HCT116 (cell line): ENCODE measurements around the gene SYTL5. TPM values are rescaled to one million over a fixed set of nuclear protein-coding genes. Genes with fewer than 3 reads are reported as not detected.
A peak's percentile ranks its signal among the peaks of the same experiment; 100 is the strongest.

Experiments used
- ATAC-seq: fragments of 200-7000 bp; cut with Tn5 transposase; 2 replicates; pipeline ENCODE4 v1.9.1; 2020; ENCODE audit warnings: mild to moderate bottlenecking, moderate library complexity
- Bru-seq: library from RNA; stranded (reverse); fragments of 400-500 nt; gene quantifications from one replicate; lab custom pipeline; 2021; lab: Mats Ljungman, UMichigan
- BruChase-seq, 2 experiments: library from RNA; stranded (reverse); fragments of 400-500 nt; gene quantifications; one replicate each; lab custom pipeline; 2021; lab: Mats Ljungman, UMichigan
- BruUV-seq: library from RNA; stranded (reverse); fragments of 400-500 nt; replicated peaks from 2 replicates; lab custom pipeline; 2021; lab: Mats Ljungman, UMichigan
- CTCF ChIA-PET: fragments of 300-600 bp; sonication (Branson Sonifier 250); formaldehyde crosslinking; loops from one replicate; lab custom pipeline; 2021; ENCODE audit warnings: antibody characterized with exemption; lab: Charles Lee
- POLR2A ChIA-PET: fragments of 300-600, 350-600 bp; sonication (Branson Sonifier 250); formaldehyde crosslinking; loops from one replicate; lab custom pipeline; 2021; ENCODE audit warnings: antibody characterized with exemption; lab: Charles Lee
- RAD21 ChIA-PET, 2 experiments: fragments of 300-600 bp; sonication (Branson Sonifier 250); formaldehyde crosslinking; loops; one replicate each; lab custom pipeline; 2023; ENCODE audit warnings: low total read pairs in 2 of 2; ENCODE audit not compliant: uncharacterized antibody in 2 of 2, unreplicated experiment in 2 of 2, low non-redundant PET in 1 of 2; lab: Charles Lee
- DNase-seq: peaks from one replicate; pipeline ENCODE4 v3.0.0-alpha.2; 2010; ENCODE audit warnings: low read depth, low spot score
- H2AFZ ChIP-seq: fragments of 200-600 bp; shearing (Covaris generic), sonication (generic); 2 replicates; pipeline ENCODE4 v1.6.1; 2017; ENCODE audit warnings: low read depth, mixed run types, mixed read lengths, antibody characterized with exemption, low read length; ENCODE audit not compliant: poor library complexity, severe bottlenecking
- H3K27ac ChIP-seq: 2 replicates; pipeline ENCODE4 v1.5.1; 2012; ENCODE audit warnings: low read depth, low read length
- H3K27me3 ChIP-seq: fragments of 200-600 bp; sonication (generic); 2 replicates; pipeline ENCODE4 v1.6.1; 2016; ENCODE audit warnings: mixed run types, low read length, mixed read lengths; ENCODE audit not compliant: insufficient read depth
- H3K36me3 ChIP-seq, 2 experiments: fragments of 200-500 bp in 1 of 2; fragments of 200-600 bp in 1 of 2; sonication (Bioruptor generic) in 1 of 2; sonication (generic) in 1 of 2; 2 replicates each; pipeline versions ENCODE4 v1.5.1 to v1.6.1; 2014 to 2016; ENCODE audit warnings: low read length in 2 of 2, inconsistent platforms in 1 of 2, mixed read lengths in 1 of 2, mixed run types in 1 of 2; ENCODE audit not compliant: insufficient read depth in 2 of 2, control insufficient read depth in 1 of 2
- H3K4me1 ChIP-seq, 2 experiments: fragments of 200-600 bp in 1 of 2; sonication (generic) in 1 of 2; 2 replicates each; pipeline versions ENCODE4 v1.5.1 to v1.6.1; 2012 to 2017; ENCODE audit warnings: low read length in 2 of 2, inconsistent platforms in 1 of 2, mild to moderate bottlenecking in 1 of 2, mixed read lengths in 1 of 2, mixed run types in 1 of 2, moderate library complexity in 1 of 2; ENCODE audit not compliant: insufficient read depth in 2 of 2, control insufficient read depth in 1 of 2
- H3K4me2 ChIP-seq: fragments of 200-600 bp; sonication (generic); 2 replicates; pipeline ENCODE4 v1.6.1; 2017; ENCODE audit warnings: mixed run types, low read length, mixed read lengths
- H3K4me3 ChIP-seq, 2 experiments: fragments of 200-600 bp in 1 of 2; sonication (generic) in 1 of 2; replicated peaks in 1 of 2; 2 replicates each; pipeline ENCODE4 v1.5.1; 2011 to 2016; ENCODE audit warnings: low read length in 2 of 2, control low read depth in 1 of 2, low read depth in 1 of 2, mild to moderate bottlenecking in 1 of 2, mixed read lengths in 1 of 2, mixed run types in 1 of 2
- H3K79me2 ChIP-seq: fragments of 200-600 bp; sonication (generic); 2 replicates; pipeline ENCODE4 v1.6.1; 2017; ENCODE audit warnings: mild to moderate bottlenecking, mixed run types, low read length, moderate library complexity, mixed read lengths; ENCODE audit not compliant: insufficient read depth
- H3K9ac ChIP-seq: fragments of 200-600 bp; sonication (generic); 2 replicates; pipeline ENCODE4 v1.6.1; 2016; ENCODE audit warnings: low read length, mixed read lengths
- H3K9me2 ChIP-seq: fragments of 200-600 bp; sonication (generic), shearing (Covaris generic); 2 replicates; pipeline ENCODE4 v1.6.1; 2017; ENCODE audit warnings: mixed run types, mild to moderate bottlenecking, moderate library complexity; ENCODE audit not compliant: insufficient read depth
- H3K9me3 ChIP-seq, 2 experiments: fragments of 200-500 bp in 1 of 2; fragments of 200-600 bp in 1 of 2; sonication (Bioruptor generic) in 1 of 2; sonication (generic) in 1 of 2; 2 replicates each; pipeline ENCODE4 v1.6.1; 2014 to 2017; ENCODE audit warnings: low read length in 2 of 2, mixed read lengths in 2 of 2, inconsistent platforms in 1 of 2, low read depth in 1 of 2, mild to moderate bottlenecking in 1 of 2, mixed run types in 1 of 2, moderate library complexity in 1 of 2; ENCODE audit not compliant: control insufficient read depth in 1 of 2, insufficient read depth in 1 of 2
- H4K20me1 ChIP-seq: fragments of 200-600 bp; sonication (generic), shearing (Covaris generic); 2 replicates; pipeline ENCODE4 v1.6.1; 2017; ENCODE audit warnings: mixed run types, mild to moderate bottlenecking, moderate library complexity; ENCODE audit not compliant: insufficient read depth
- CEBPB ChIP-seq: IDR thresholded peaks from 2 replicates; pipeline ENCODE4 v1.6.1; 2012; ENCODE audit warnings: low read depth
- EGR1 ChIP-seq: IDR thresholded peaks from 2 replicates; pipeline ENCODE4 v1.6.1; 2012; ENCODE audit warnings: low read depth
- FOSL1 ChIP-seq: IDR thresholded peaks from 2 replicates; pipeline ENCODE4 v1.6.1; 2012; ENCODE audit warnings: low read depth
- POLR2A ChIP-seq: IDR thresholded peaks from 2 replicates; pipeline ENCODE4 v1.7.0; 2011; ENCODE audit warnings: borderline replicate concordance; ENCODE audit not compliant: insufficient read depth, insufficient read length; ENCODE audit errors: extremely low read depth
- POLR2AphosphoS5 ChIP-seq: IDR thresholded peaks from 2 replicates; pipeline ENCODE4 v1.6.1; 2011; ENCODE audit warnings: mild to moderate bottlenecking, low read depth, low read length, moderate library complexity
- SP1 ChIP-seq: IDR thresholded peaks from 2 replicates; pipeline ENCODE4 v1.6.1; 2012; ENCODE audit warnings: low read depth
- TCF7L2 ChIP-seq: IDR thresholded peaks from 2 replicates; pipeline ENCODE4 v1.7.0; 2011; ENCODE audit warnings: borderline replicate concordance, inconsistent platforms; ENCODE audit not compliant: insufficient read depth, insufficient read length; ENCODE audit errors: extremely low read depth
- YY1 ChIP-seq: IDR thresholded peaks from 2 replicates; pipeline ENCODE4 v1.6.1; 2011; ENCODE audit warnings: low read length, low read depth, moderate library complexity, mild to moderate bottlenecking; ENCODE audit not compliant: insufficient replicate concordance; ENCODE audit errors: extremely low read depth
- ZFX ChIP-seq: fragments of 450-650 bp; IDR thresholded peaks from 2 replicates; pipeline ENCODE4 v1.6.1; 2017
- ZNF274 ChIP-seq: fragments of 200-500 bp; sonication (Bioruptor generic); IDR thresholded peaks from 2 replicates; pipeline ENCODE4 v1.6.1; 2014; ENCODE audit warnings: mild to moderate bottlenecking, low read depth, low read length, inconsistent platforms
- intact Hi-C: fragments of 100-400 bp; cut with micrococcal nuclease; formaldehyde crosslinking; loops from 2 replicates; pipeline ENCODE4 v1.10.0; 2022
- long read RNA-seq: library from polyadenylated mRNA; unstranded; transcript quantifications from one replicate; pipeline ENCODE4 v2.0.0, GENCODE V29; 2021; ENCODE audit not compliant: unreplicated experiment
- polyA plus RNA-seq: library from polyadenylated mRNA; unstranded; fragments of >200 nt; gene quantifications from 2 replicates; pipeline ENCODE4 v1.2.1, GENCODE V29; 2012; ENCODE audit warnings: missing spikeins
- total RNA-seq: library from RNA; stranded (reverse); gene quantifications from one replicate; pipeline ENCODE4 v1.2.1, GENCODE V29; 2021; ENCODE audit not compliant: unreplicated experiment
- TF ChIP-seq, protein P1 (sequence below): IDR thresholded peaks from 2 replicates; pipeline ENCODE4 v1.6.1; 2011; ENCODE audit warnings: mild to moderate bottlenecking, low read length, moderate library complexity; ENCODE audit not compliant: insufficient replicate concordance; ENCODE audit errors: extremely low read depth
- TF ChIP-seq, protein P2 (sequence below): IDR thresholded peaks from 2 replicates; pipeline ENCODE4 v1.6.1; 2012
- TF ChIP-seq, protein P3 (sequence below): IDR thresholded peaks from 2 replicates; pipeline ENCODE4 v1.6.1; 2012; ENCODE audit warnings: low read depth

Gene SYTL5
- total RNA-seq (0.20 TPM), Bru-seq, nascent RNA (percentile 12 among the genes with signal in this experiment), BruChase-seq, experiment 1, labeled RNA remaining after a 6-hour chase (percentile 38 among the genes with signal in this experiment), BruChase-seq, experiment 2, labeled RNA remaining after a 2-hour chase (percentile 36 among the genes with signal in this experiment)
- 0.04 and 0.08 TPM in 2 replicates for polyA plus RNA-seq
- long read RNA-seq = 0 reads

DNA sequence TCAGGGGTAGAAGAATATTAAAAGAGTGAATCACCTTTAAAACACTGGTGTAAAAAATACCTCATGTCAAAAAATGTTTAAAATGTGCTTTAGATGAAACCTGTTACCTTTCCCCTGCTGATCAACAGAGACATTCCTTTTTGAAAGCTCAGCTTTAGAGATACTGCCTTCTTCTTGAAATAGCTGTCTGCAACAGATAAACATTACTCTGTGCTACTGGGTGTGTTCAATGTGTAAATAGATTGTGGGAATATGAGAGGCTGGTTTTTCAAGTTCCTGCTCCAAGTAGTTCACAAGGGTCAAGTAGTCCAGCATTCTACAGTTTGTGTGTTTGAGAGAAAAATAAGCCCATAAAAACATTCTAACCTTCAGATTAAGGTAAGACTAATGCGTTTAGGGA, at the start of gene SYTL5:
TSS of gene SYTL5 (plus strand) at position 263 of the 400 bp plus-strand sequence. CDS start 27,337 bp downstream, outside the sequence.
- POLR2A ChIA-PET = no interaction called here
- TF ChIP-seq POLR2A (no peak), SP1 (peak; percentile 23; the same call in 1 of the 2 replicates)
- TF ChIP-seq, protein P1, sequence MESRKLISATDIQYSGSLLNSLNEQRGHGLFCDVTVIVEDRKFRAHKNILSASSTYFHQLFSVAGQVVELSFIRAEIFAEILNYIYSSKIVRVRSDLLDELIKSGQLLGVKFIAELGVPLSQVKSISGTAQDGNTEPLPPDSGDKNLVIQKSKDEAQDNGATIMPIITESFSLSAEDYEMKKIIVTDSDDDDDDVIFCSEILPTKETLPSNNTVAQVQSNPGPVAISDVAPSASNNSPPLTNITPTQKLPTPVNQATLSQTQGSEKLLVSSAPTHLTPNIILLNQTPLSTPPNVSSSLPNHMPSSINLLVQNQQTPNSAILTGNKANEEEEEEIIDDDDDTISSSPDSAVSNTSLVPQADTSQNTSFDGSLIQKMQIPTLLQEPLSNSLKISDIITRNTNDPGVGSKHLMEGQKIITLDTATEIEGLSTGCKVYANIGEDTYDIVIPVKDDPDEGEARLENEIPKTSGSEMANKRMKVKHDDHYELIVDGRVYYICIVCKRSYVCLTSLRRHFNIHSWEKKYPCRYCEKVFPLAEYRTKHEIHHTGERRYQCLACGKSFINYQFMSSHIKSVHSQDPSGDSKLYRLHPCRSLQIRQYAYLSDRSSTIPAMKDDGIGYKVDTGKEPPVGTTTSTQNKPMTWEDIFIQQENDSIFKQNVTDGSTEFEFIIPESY = no peak
- no peak within 1 kb of the TSS for H3K27ac ChIP-seq

DNA sequence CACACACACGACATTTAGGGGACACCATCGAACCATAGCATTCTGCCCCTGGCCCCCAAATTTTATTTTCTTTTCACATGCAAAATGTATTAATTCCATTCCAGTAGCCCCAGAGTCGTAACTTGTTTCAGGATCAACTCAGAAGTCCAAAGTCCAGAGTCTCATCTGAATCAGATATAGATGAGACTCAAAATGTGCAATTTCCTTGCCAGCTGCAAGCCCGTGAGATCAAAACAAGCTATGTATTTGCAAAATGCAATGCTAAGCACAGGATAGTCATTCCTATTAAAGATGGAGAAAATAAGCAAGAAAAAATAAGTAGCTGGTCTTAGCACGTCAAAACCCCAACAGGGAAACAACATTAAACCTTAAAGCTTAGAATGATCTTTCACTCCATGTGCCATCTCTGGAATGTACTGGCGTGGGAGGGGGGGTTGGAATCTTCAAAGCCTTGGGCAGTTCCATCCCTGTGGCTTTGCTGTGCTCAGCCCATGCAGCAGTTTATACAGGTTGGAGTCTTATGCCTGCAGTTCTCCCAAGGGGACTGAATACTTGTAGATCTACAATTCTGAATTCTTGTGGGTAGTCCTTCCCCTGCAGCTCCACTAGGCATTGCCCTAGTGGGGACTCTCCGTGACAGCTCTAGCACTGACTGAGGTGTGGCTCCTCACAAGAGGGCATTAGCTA, 47.7 kb upstream of the SYTL5 start:
- no peak overlapping the region for H3K27ac ChIP-seq
- TF ChIP-seq, protein P2, sequence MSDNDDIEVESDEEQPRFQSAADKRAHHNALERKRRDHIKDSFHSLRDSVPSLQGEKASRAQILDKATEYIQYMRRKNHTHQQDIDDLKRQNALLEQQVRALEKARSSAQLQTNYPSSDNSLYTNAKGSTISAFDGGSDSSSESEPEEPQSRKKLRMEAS = no peak
- TF ChIP-seq ZNF274 (no peak), POLR2AphosphoS5 (no peak), EGR1 (no peak), FOSL1 (no peak), TCF7L2 (no peak), ZFX (no peak), YY1 (no peak), CEBPB (no peak)
- TF ChIP-seq, protein P3, sequence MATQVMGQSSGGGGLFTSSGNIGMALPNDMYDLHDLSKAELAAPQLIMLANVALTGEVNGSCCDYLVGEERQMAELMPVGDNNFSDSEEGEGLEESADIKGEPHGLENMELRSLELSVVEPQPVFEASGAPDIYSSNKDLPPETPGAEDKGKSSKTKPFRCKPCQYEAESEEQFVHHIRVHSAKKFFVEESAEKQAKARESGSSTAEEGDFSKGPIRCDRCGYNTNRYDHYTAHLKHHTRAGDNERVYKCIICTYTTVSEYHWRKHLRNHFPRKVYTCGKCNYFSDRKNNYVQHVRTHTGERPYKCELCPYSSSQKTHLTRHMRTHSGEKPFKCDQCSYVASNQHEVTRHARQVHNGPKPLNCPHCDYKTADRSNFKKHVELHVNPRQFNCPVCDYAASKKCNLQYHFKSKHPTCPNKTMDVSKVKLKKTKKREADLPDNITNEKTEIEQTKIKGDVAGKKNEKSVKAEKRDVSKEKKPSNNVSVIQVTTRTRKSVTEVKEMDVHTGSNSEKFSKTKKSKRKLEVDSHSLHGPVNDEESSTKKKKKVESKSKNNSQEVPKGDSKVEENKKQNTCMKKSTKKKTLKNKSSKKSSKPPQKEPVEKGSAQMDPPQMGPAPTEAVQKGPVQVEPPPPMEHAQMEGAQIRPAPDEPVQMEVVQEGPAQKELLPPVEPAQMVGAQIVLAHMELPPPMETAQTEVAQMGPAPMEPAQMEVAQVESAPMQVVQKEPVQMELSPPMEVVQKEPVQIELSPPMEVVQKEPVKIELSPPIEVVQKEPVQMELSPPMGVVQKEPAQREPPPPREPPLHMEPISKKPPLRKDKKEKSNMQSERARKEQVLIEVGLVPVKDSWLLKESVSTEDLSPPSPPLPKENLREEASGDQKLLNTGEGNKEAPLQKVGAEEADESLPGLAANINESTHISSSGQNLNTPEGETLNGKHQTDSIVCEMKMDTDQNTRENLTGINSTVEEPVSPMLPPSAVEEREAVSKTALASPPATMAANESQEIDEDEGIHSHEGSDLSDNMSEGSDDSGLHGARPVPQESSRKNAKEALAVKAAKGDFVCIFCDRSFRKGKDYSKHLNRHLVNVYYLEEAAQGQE = no peak

More for the DNA sequence above, at the start of gene SYTL5:
- Histone ChIP-seq H4K20me1 (no peaks in the 10 kb centered on the region), H3K4me1 (peaks cover 0 to 5% of the 10 kb centered on the region in 2 experiments; a peak in 1 of 4 replicates), H3K79me2 (no peaks in the 10 kb centered on the region), H3K9ac (no peak within 1 kb of the TSS), H2AFZ (no peak within 1 kb of the TSS), H3K9me2 (no peaks in the 10 kb centered on the region), H3K27me3 (no peaks in the 10 kb centered on the region), H3K4me2 (peak within 1 kb of the TSS; percentile 21; the same call in 1 of the 2 replicates), H3K36me3 (no peaks in the 10 kb centered on the region), H3K4me3 (no peak within 1 kb of the TSS), H3K9me3 (no peaks in the 10 kb centered on the region)
- ChIA-PET CTCF (no interaction called here), RAD21 (no interaction called here)
- intact Hi-C loops = no loop called here
- BruUV-seq = no TSS peak
- ATAC-seq (no peak), DNase-seq (no peak)

More for the DNA sequence above, 47.7 kb upstream of the SYTL5 start:
- Histone ChIP-seq H2AFZ (no peak overlapping the region), H3K79me2 (no peaks in the 10 kb centered on the region), H3K4me3 (no peak overlapping the region), H3K9me2 (no peaks in the 10 kb centered on the region), H3K27me3 (no peaks in the 10 kb centered on the region), H3K9me3 (no peaks in the 10 kb centered on the region), H3K9ac (no peak overlapping the region), H3K4me2 (no peak overlapping the region), H4K20me1 (no peaks in the 10 kb centered on the region), H3K36me3 (no peaks in the 10 kb centered on the region), H3K4me1 (no peaks in the 10 kb centered on the region)
- BruUV-seq = no TSS peak
- RAD21 ChIA-PET = no interaction called here
- intact Hi-C loops = no loop called here
- POLR2A ChIA-PET = no interaction called here
- ATAC-seq (no peak), DNase-seq (no peak)
- CTCF ChIA-PET = no interaction called here
